Caco-2 (cell line): Measurements from ENCODE around the gene CD14. TPM values are rescaled to one million over a fixed set of nuclear protein-coding genes. Genes with fewer than 3 reads are reported as not detected.
"Not testable (repeated sequence)": the region's sequence is repeated elsewhere in the genome, so short reads cannot be mapped to it uniquely, and the experiment has no call there.

Experiments
- BruUV-seq: library from RNA; stranded (reverse); fragments of 400-500 nt; replicated peaks from 2 replicates; lab custom pipeline; 2021; lab: Mats Ljungman, UMichigan
- CTCF ChIA-PET: fragments of 300-600 bp; sonication (Branson Sonifier 250); formaldehyde crosslinking; loops from one replicate; lab custom pipeline; 2022; ENCODE audit warnings: antibody characterized with exemption; lab: Charles Lee
- POLR2A ChIA-PET: fragments of 300-600 bp; sonication (Branson Sonifier 250); formaldehyde crosslinking; loops from one replicate; lab custom pipeline; 2022; ENCODE audit warnings: antibody characterized with exemption; lab: Charles Lee
- DNase-seq, 2 experiments: peaks; one replicate each; pipeline versions ENCODE4 v3.0.0 to v3.0.0-alpha.2; 2020 to 2022
- H3K27me3 ChIP-seq: replicated peaks from 2 replicates; pipeline ENCODE4 v1.6.0; 2011; ENCODE audit warnings: low read length; ENCODE audit not compliant: control insufficient read depth, insufficient read depth
- H3K36me3 ChIP-seq: 2 replicates; pipeline ENCODE4 v1.5.1; 2011; ENCODE audit warnings: low read length; ENCODE audit not compliant: control insufficient read depth, insufficient read depth
- H3K4me1 ChIP-seq: fragments of 250-450 bp; sonication (Bioruptor Pico); 2 replicates; pipeline ENCODE4 v1.5.1; 2020; ENCODE audit warnings: mild to moderate bottlenecking
- H3K4me3 ChIP-seq: 2 replicates; pipeline ENCODE4 v1.5.1; 2011; ENCODE audit warnings: low read depth, mild to moderate bottlenecking, control low read depth, low read length
- H3K9me3 ChIP-seq: fragments of 250-450 bp; sonication (Bioruptor Pico); 2 replicates; pipeline ENCODE4 v1.5.1; 2020; ENCODE audit warnings: mild to moderate bottlenecking, moderate library complexity
- H3K27ac Mint-ChIP-seq: one replicate; pipeline ENCODE4 v1.8.0; 2022; ENCODE audit warnings: mixed read lengths; ENCODE audit not compliant: unreplicated experiment
- H3K27me3 Mint-ChIP-seq: one replicate; pipeline ENCODE4 v1.8.0; 2022; ENCODE audit warnings: mixed read lengths; ENCODE audit not compliant: insufficient read depth, unreplicated experiment
- H3K36me3 Mint-ChIP-seq: one replicate; pipeline ENCODE4 v1.8.0; 2022; ENCODE audit warnings: mild to moderate bottlenecking, mixed read lengths; ENCODE audit not compliant: insufficient read depth, unreplicated experiment
- H3K4me1 Mint-ChIP-seq: one replicate; pipeline ENCODE4 v1.8.0; 2022; ENCODE audit warnings: low read depth, mixed read lengths; ENCODE audit not compliant: unreplicated experiment
- H3K4me3 Mint-ChIP-seq: one replicate; pipeline ENCODE4 v1.8.0; 2022; ENCODE audit warnings: mild to moderate bottlenecking, moderate library complexity, mixed read lengths; ENCODE audit not compliant: unreplicated experiment
- H3K9me3 Mint-ChIP-seq: one replicate; pipeline ENCODE4 v1.8.0; 2022; ENCODE audit warnings: mixed read lengths; ENCODE audit not compliant: unreplicated experiment
- intact Hi-C: fragments of 100-400 bp; cut with micrococcal nuclease; formaldehyde crosslinking; loops from one replicate; pipeline ENCODE4 v1.10.0; 2022; ENCODE audit not compliant: unreplicated experiment
- total RNA-seq: library from RNA; stranded (reverse); gene quantifications from 2 replicates; pipeline ENCODE4 v1.2.3, GENCODE V29; 2022
- TF ChIP-seq, protein P1 (sequence below), 2 experiments: fragments of 200-600 bp in 1 of 2; IDR thresholded peaks; 1 replicate in 1 of 2; 2 replicates in 1 of 2; pipeline versions ENCODE4 v1.5.1 to v1.8.0; 2011 to 2022; ENCODE audit warnings: antibody characterized with exemption in 1 of 2, control low read depth in 1 of 2, inconsistent platforms in 1 of 2, low read depth in 1 of 2, low read length in 1 of 2, mild to moderate bottlenecking in 1 of 2, moderate library complexity in 1 of 2; ENCODE audit not compliant: insufficient read depth in 1 of 2, severe bottlenecking in 1 of 2, unreplicated experiment in 1 of 2

The CD14 gene
- total RNA-seq, 1 experiment from 2014 or later, result 13.3 TPM

DNA sequence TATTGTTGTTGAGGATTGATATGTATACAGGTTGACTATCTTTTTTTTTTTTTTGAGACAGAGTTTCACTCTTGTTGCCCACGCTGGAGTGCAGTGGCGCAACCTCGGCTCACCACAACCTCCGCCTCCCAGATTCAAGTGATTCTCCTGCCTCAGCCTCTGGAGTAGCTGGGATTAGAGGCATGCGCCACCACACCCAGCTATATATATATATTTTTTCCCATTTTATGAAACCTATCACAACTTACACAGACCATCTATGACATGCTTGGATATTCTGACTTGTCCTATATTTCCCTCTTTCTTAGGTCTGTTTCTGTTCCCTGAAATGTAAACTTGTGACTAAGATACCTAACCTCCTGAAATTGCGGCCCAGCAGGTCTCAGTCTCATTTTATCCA lies 5.0 kb downstream of the CD14 start:
- no peak for DNase-seq
- no peaks in the 10 kb centered on the region for H3K4me1 Mint-ChIP-seq
- peaks cover 16% of the 10 kb centered on the region for H3K36me3 Mint-ChIP-seq
- BruUV-seq, result no TSS peak
- no peak overlapping the region for H3K4me3 ChIP-seq
- CTCF ChIA-PET, result no interaction called here
- no peaks in the 10 kb centered on the region for H3K36me3 ChIP-seq
- no peaks in the 10 kb centered on the region for H3K27me3 ChIP-seq
- H3K27ac Mint-ChIP-seq, result no peak overlapping the region
- TF ChIP-seq, protein P1, sequence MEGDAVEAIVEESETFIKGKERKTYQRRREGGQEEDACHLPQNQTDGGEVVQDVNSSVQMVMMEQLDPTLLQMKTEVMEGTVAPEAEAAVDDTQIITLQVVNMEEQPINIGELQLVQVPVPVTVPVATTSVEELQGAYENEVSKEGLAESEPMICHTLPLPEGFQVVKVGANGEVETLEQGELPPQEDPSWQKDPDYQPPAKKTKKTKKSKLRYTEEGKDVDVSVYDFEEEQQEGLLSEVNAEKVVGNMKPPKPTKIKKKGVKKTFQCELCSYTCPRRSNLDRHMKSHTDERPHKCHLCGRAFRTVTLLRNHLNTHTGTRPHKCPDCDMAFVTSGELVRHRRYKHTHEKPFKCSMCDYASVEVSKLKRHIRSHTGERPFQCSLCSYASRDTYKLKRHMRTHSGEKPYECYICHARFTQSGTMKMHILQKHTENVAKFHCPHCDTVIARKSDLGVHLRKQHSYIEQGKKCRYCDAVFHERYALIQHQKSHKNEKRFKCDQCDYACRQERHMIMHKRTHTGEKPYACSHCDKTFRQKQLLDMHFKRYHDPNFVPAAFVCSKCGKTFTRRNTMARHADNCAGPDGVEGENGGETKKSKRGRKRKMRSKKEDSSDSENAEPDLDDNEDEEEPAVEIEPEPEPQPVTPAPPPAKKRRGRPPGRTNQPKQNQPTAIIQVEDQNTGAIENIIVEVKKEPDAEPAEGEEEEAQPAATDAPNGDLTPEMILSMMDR (IDR thresholded peaks at IDR 0.05; ENCODE audit: insufficient read depth in 1 of 2, low read depth in 1 of 2, low read length in 1 of 2, severe bottlenecking in 1 of 2, unreplicated experiment in 1 of 2), result no peak
- POLR2A ChIA-PET, result no interaction called here
- peaks cover 24% of the 10 kb centered on the region for H3K9me3 ChIP-seq
- H3K9me3 Mint-ChIP-seq, result peaks cover 16% of the 10 kb centered on the region
- H3K4me1 ChIP-seq, result no peaks in the 10 kb centered on the region
- no peak overlapping the region for H3K4me3 Mint-ChIP-seq
- intact Hi-C loops, result no loop called here
- no peaks in the 10 kb centered on the region for H3K27me3 Mint-ChIP-seq

DNA sequence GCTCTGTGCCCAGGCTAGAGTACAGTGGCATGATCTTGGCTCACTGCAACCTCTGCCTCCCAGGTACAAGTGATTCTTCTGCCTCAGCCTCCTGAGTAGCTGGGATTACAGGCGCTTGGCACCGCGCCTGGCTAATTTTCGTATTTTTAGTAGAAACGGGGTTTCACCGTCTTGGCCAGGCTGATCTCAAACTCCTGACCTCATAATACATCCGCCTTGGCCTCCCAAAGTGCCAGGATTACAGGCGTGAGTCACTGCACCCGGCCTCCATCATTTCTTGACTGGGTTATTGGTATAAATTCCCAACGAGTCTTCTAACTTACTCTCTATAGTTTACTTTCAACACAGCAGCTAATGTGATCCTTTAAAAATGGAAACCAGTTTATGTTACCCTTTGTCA lies 8.1 kb downstream of the CD14 start:
- H3K9me3 ChIP-seq, result peaks cover 24% of the 10 kb centered on the region
- POLR2A ChIA-PET, DNase-seq, CTCF ChIA-PET, H3K27me3 ChIP-seq, H3K4me3 ChIP-seq, H3K27me3 Mint-ChIP-seq, H3K27ac Mint-ChIP-seq, H3K36me3 Mint-ChIP-seq, H3K4me3 Mint-ChIP-seq, H3K4me1 ChIP-seq, BruUV-seq, H3K4me1 Mint-ChIP-seq, H3K36me3 ChIP-seq, intact Hi-C loops: not testable (repeated sequence)
- H3K9me3 Mint-ChIP-seq, result peaks cover 16% of the 10 kb centered on the region

DNA sequence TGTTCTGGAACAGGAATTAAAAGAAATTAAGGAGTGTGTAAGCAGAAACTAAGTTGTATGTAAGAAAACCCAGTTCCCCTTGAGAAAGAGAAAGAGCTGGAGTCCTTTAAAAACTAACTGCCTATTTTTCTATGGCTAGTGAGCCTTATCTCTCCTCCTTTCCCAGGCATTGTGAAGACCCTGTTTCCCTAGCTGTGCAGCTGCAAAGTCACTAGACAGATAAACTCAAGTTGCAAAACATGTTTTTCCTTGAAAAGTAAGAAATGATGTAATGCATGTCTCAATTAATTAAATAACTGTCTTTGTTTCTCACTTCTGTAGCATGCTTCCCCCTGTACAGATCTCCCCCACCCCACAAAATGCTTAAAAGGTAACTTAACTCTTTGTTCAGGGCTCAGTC lies 9.9 kb downstream of the CD14 start:
- H3K4me1 Mint-ChIP-seq, CTCF ChIA-PET, intact Hi-C loops, DNase-seq, H3K4me3 ChIP-seq, H3K36me3 ChIP-seq, POLR2A ChIA-PET, H3K27ac Mint-ChIP-seq, H3K4me3 Mint-ChIP-seq, BruUV-seq, H3K27me3 Mint-ChIP-seq, H3K27me3 ChIP-seq, H3K4me1 ChIP-seq, H3K36me3 Mint-ChIP-seq: not testable (repeated sequence)
- H3K9me3 Mint-ChIP-seq, result peaks cover 16% of the 10 kb centered on the region
- H3K9me3 ChIP-seq, result peaks cover 10% of the 10 kb centered on the region

DNA sequence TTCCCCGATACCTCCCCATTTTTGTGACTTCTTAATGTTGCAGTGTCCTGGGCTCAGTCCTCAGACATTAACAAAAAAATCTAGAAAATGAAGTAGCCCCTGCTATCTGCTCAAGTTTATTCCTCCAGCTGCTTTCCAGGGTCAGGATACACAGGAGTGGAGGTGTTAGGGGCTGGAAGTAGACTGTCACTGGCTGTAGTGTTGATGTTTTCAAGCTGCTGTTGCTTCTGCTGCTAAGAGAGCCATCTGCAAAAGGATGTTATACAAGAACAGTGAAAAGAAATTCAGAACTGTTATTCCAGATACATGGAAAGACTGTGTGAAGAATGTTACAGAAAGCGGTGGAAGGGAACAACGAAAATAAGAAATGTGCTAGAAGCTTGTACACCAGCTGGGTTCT lies 10.7 kb downstream of the CD14 start:
- no peaks in the 10 kb centered on the region for H3K27me3 Mint-ChIP-seq
- Histone ChIP-seq H3K9me3 (peaks cover 6% of the 10 kb centered on the region; the same call in 1 of the 2 replicates), H3K4me3 (no peak overlapping the region), H3K36me3 (no peaks in the 10 kb centered on the region), H3K4me1 (no peaks in the 10 kb centered on the region), H3K27me3 (no peaks in the 10 kb centered on the region)
- no peak for DNase-seq
- TF ChIP-seq, protein P1 (IDR thresholded peaks at IDR 0.05; ENCODE audit: insufficient read depth in 1 of 2, low read depth in 1 of 2, low read length in 1 of 2, severe bottlenecking in 1 of 2, unreplicated experiment in 1 of 2), result no peak
- CTCF ChIA-PET, result no interaction called here
- no peak overlapping the region for H3K27ac Mint-ChIP-seq
- POLR2A ChIA-PET, result no interaction called here
- BruUV-seq, result no TSS peak
- H3K4me3 Mint-ChIP-seq, result no peak overlapping the region
- peaks cover 16% of the 10 kb centered on the region for H3K9me3 Mint-ChIP-seq
- H3K36me3 Mint-ChIP-seq, result peaks cover 6% of the 10 kb centered on the region
- H3K4me1 Mint-ChIP-seq, result no peaks in the 10 kb centered on the region
- intact Hi-C loops, result no loop called here
